Endodermal cell (in vitro differentiated cells): ENCODE results near the gene FUZ. TPM values are rescaled to one million over a fixed set of nuclear protein-coding genes. Genes with fewer than 3 reads are reported as not detected.

ENCODE experiments used
- DNase-seq: peaks from one replicate; pipeline ENCODE4 v3.0.0-alpha.2; 2017
- H3K27ac ChIP-seq: 2 replicates; pipeline ENCODE4 v1.5.1; 2013; ENCODE audit warnings: mild to moderate bottlenecking, low read depth, low read length, moderate library complexity
- H3K27me3 ChIP-seq: 2 replicates; pipeline ENCODE4 v1.6.1; 2013; ENCODE audit warnings: mild to moderate bottlenecking, low read length, moderate library complexity; ENCODE audit not compliant: insufficient read depth, control insufficient read depth, poor library complexity, severe bottlenecking
- H3K36me3 ChIP-seq: 2 replicates; pipeline ENCODE4 v1.7.0; 2013; ENCODE audit warnings: mild to moderate bottlenecking, low read length, moderate library complexity; ENCODE audit not compliant: control insufficient read depth, insufficient read depth
- H3K4me1 ChIP-seq: one replicate; pipeline ENCODE4 v1.7.0; 2013; ENCODE audit warnings: low read length; ENCODE audit not compliant: control insufficient read depth, insufficient read depth
- H3K4me3 ChIP-seq: 2 replicates; pipeline ENCODE4 v1.5.1; 2013; ENCODE audit warnings: mild to moderate bottlenecking, low read length, moderate library complexity
- H3K9ac ChIP-seq: 2 replicates; pipeline ENCODE4 v1.6.1; 2013; ENCODE audit warnings: mild to moderate bottlenecking, low read length, moderate library complexity; ENCODE audit not compliant: poor library complexity, severe bottlenecking; ENCODE audit errors: extremely low read depth
- H3K9me3 ChIP-seq: 2 replicates; pipeline ENCODE4 v1.6.1; 2013; ENCODE audit warnings: mild to moderate bottlenecking, low read length, moderate library complexity; ENCODE audit not compliant: control insufficient read depth
- H3K27ac Mint-ChIP-seq: 2 replicates; pipeline ENCODE4 v1.8.0; 2020; ENCODE audit warnings: mixed read lengths
- H3K27me3 Mint-ChIP-seq: 2 replicates; pipeline ENCODE4 v1.8.0; 2021; ENCODE audit warnings: mild to moderate bottlenecking, mixed read lengths; ENCODE audit not compliant: insufficient read depth
- H3K36me3 Mint-ChIP-seq: 2 replicates; pipeline ENCODE4 v1.8.0; 2020; ENCODE audit warnings: low read depth, mixed read lengths
- H3K4me1 Mint-ChIP-seq: 2 replicates; pipeline ENCODE4 v1.8.0; 2020; ENCODE audit warnings: mixed read lengths
- H3K4me3 Mint-ChIP-seq: 2 replicates; pipeline ENCODE4 v1.8.0; 2020; ENCODE audit warnings: mild to moderate bottlenecking, moderate library complexity, mixed read lengths
- H3K9me3 Mint-ChIP-seq: 2 replicates; pipeline ENCODE4 v1.8.0; 2020; ENCODE audit warnings: mild to moderate bottlenecking, mixed read lengths
- WGBS, 2 experiments: methylation state at CpG; one replicate each; pipeline versions ENCODE4 v1.1.5 to v1.1.7; 2013; ENCODE audit warnings: missing lambda C conversion rate in 2 of 2, mixed read lengths in 1 of 2; ENCODE audit not compliant: insufficient coverage in 1 of 2, insufficient read length in 1 of 2; 5-methylcytosine and 5-hydroxymethylcytosine counted together
- total RNA-seq, 2 donors: library from RNA; stranded (reverse); fragmentation: NEBNext Ultra II Directional in 1 of 2; extraction: Animal tissue kit (Norgen Biotek cat#: 25700) in 1 of 2; gene quantifications; 2 replicates in 1 of 2; 3 replicates in 1 of 2; pipeline ENCODE4 v1.2.1, GENCODE V29; 2021
- TF ChIP-seq, protein P1 (sequence below): fragments of 200-600 bp; sonication (generic); conservative IDR thresholded peaks from 2 replicates; pipeline ENCODE4 v1.5.0; 2021; ENCODE audit warnings: antibody characterized with exemption, mild to moderate bottlenecking

FUZ gene
- total RNA-seq, 2 donors from 2014 or later, result 26.1 to 41.2 TPM

DNA sequence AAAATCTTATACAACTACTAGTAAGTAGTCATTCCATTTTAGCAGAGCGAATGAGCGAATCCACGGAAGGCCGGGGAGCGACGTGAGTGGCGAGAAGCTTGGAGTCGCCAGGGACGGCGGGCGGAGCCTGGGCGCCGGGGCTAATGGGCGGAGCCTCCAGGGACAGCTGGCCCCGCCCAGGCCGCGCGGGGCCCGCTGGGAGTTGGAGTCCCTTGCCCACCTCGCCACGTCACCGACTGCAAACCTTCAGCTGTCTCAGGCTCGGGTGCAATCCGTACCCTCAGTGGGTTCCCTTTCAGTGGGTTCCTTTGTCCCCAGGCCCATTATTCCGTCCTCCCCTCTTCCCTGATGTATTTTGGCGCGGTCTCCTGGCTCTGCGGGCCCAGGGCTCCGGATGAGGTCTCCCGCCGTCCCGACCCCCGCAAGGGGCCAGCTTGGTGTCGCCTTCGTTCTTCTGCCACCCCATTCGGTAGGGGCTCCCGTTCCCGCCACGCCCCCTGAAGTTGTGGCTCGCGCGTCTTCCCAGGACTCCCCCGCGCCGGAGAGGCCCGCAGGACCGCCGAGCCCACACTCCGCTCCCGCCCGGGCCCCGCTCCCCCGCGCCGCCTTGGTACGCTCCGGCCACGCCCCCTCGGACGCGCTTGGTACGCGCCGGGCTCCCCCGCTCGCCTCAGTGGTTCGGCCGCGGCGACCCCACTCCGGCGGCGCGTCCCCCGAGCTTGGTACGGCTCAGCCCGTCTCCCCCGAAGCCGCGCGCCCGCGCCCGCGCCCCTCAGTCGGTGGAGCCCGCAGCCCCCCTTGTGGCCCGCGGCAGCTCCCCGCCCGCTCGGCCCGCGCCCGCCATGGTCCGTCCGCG is 37.6 kb upstream of the FUZ start, which contains the start of gene PTOV1:
Gene PTOV1 (plus strand): TSS at position 673 of the 856 bp plus-strand sequence.
- H3K27me3 Mint-ChIP-seq, result no peaks in the 10 kb centered on the region
- TF ChIP-seq, protein P1, sequence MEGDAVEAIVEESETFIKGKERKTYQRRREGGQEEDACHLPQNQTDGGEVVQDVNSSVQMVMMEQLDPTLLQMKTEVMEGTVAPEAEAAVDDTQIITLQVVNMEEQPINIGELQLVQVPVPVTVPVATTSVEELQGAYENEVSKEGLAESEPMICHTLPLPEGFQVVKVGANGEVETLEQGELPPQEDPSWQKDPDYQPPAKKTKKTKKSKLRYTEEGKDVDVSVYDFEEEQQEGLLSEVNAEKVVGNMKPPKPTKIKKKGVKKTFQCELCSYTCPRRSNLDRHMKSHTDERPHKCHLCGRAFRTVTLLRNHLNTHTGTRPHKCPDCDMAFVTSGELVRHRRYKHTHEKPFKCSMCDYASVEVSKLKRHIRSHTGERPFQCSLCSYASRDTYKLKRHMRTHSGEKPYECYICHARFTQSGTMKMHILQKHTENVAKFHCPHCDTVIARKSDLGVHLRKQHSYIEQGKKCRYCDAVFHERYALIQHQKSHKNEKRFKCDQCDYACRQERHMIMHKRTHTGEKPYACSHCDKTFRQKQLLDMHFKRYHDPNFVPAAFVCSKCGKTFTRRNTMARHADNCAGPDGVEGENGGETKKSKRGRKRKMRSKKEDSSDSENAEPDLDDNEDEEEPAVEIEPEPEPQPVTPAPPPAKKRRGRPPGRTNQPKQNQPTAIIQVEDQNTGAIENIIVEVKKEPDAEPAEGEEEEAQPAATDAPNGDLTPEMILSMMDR, result no peak
- Histone ChIP-seq H3K9me3 (peaks cover 7% of the 10 kb centered on the region), H3K36me3 (peaks cover 26% of the 10 kb centered on the region), H3K27me3 (no peaks in the 10 kb centered on the region), H3K4me3 (peak within 1 kb of the TSS; percentile 91), H3K4me1 (peaks cover 5% of the 10 kb centered on the region), H3K9ac (peak within 1 kb of the TSS; percentile 98), H3K27ac (peak within 1 kb of the TSS; percentile 99)
- peaks cover 21% of the 10 kb centered on the region for H3K4me1 Mint-ChIP-seq
- peaks cover 7% of the 10 kb centered on the region for H3K9me3 Mint-ChIP-seq
- peak; percentile 95 for DNase-seq
- peak within 1 kb of the TSS; percentile 86 for H3K4me3 Mint-ChIP-seq
- H3K27ac Mint-ChIP-seq, result peak within 1 kb of the TSS; percentile 98
- peaks cover 35% of the 10 kb centered on the region for H3K36me3 Mint-ChIP-seq
- 2 to 8% methylated on average over 41 to 98 of the region's 98 CpGs for WGBS, 2 experiments

DNA sequence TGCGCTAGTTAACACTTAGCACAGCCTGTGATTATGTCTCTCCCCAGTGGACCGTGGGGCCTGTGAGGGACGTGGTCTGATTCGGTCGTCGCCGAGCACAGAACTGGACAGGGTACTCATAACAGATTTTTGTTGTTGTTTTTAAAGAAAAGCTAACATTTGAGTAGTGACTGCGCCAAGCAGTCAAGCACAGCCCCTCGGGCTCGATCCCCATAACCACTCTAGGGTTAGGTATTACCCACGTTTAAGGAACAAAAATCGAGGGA is 37.1 kb upstream of the FUZ start:
- Histone ChIP-seq H3K27me3 (no peaks in the 10 kb centered on the region), H3K9ac (peak overlapping the region; percentile 98), H3K36me3 (peaks cover 21% of the 10 kb centered on the region), H3K4me1 (peaks cover 5% of the 10 kb centered on the region), H3K27ac (no peak overlapping the region), H3K4me3 (peak overlapping the region; percentile 91), H3K9me3 (peaks cover 7% of the 10 kb centered on the region)
- Mint-ChIP-seq H3K27me3 (no peaks in the 10 kb centered on the region), H3K36me3 (peaks cover 30% of the 10 kb centered on the region), H3K9me3 (peaks cover 7% of the 10 kb centered on the region), H3K4me3 (peak overlapping the region; percentile 86), H3K27ac (peak overlapping the region; percentile 60), H3K4me1 (peaks cover 21% of the 10 kb centered on the region)
- 72 to 88% methylated on average over 9 to 12 of the region's 12 CpGs for WGBS, 2 experiments
- no peak for DNase-seq
- TF ChIP-seq, protein P1, result no peak

DNA sequence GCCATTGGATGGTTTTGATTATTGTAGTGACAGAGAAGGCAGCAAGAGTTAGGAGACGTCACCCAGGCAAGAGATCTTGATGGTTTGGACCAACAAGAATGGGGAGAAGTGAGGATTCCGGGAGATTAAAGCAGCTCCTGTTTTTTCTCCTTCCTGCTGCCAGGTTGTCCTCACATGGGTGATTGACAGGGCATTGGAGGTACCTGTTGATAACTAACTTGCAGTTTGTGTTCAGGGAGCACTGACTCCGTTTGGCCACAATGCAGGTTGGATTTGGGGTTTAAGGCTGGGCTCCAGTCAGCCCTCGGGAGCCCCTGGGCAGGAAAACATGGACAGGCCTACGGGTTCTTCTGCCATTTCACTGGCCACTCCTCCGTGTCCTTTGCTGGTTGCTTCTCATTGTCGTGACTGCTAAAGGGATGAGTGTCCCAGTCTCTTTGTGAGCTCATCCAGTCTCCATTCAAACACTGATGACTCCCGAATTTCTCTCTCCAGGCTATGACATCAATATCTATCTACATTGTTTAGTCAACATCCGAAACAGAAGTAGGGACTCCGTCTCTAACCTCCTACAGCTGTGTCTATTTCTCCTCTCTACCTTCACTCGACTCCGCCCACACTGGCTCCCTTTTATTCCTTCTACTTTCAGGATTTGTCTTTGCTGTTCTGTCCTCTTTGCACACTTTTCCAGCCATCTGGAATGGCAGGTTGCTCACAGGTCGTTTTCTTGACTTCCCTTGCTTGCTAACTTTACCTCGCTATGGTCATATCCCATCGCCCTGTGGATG is 36.5 kb upstream of the FUZ start:
- TF ChIP-seq, protein P1, result no peak
- Histone ChIP-seq H3K4me3 (peak overlapping the region; percentile 91), H3K27me3 (no peaks in the 10 kb centered on the region), H3K9ac (peak overlapping the region; percentile 98), H3K36me3 (peaks cover 17% of the 10 kb centered on the region), H3K4me1 (peaks cover 5% of the 10 kb centered on the region), H3K27ac (no peak overlapping the region), H3K9me3 (peaks cover 7% of the 10 kb centered on the region)
- peak overlapping the region; percentile 60 for H3K27ac Mint-ChIP-seq
- peak overlapping the region; percentile 86 for H3K4me3 Mint-ChIP-seq
- H3K9me3 Mint-ChIP-seq, result peaks cover 7% of the 10 kb centered on the region
- 91 to 93% methylated on average over 15 of the region's 15 CpGs for WGBS, 2 experiments
- no peaks in the 10 kb centered on the region for H3K27me3 Mint-ChIP-seq
- H3K36me3 Mint-ChIP-seq, result peaks cover 30% of the 10 kb centered on the region
- H3K4me1 Mint-ChIP-seq, result peaks cover 21% of the 10 kb centered on the region
- DNase-seq, result no peak
